ENCODE measurements around the gene C16orf90.

DNA sequence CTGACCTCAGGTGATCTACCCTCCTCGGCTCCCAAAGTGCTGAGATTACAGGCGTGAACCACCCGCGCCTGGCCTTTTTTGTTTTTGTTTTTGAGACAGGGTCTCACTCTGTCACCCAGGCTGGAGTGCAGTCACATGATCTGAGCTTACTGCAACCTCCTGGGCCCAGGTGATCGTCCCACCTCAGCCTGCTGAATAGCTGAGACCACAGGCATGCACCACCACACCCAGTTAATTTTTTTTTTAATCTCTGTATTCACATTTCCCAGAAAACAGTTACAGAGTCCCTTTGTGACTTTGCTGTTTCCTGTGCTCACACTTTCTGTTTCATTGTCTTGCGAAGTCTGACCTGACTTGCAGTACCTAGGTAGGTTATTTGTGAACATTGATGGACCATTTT, 8.2 kb upstream of the C16orf90 start:
- TF ChIP-seq, protein P1, sequence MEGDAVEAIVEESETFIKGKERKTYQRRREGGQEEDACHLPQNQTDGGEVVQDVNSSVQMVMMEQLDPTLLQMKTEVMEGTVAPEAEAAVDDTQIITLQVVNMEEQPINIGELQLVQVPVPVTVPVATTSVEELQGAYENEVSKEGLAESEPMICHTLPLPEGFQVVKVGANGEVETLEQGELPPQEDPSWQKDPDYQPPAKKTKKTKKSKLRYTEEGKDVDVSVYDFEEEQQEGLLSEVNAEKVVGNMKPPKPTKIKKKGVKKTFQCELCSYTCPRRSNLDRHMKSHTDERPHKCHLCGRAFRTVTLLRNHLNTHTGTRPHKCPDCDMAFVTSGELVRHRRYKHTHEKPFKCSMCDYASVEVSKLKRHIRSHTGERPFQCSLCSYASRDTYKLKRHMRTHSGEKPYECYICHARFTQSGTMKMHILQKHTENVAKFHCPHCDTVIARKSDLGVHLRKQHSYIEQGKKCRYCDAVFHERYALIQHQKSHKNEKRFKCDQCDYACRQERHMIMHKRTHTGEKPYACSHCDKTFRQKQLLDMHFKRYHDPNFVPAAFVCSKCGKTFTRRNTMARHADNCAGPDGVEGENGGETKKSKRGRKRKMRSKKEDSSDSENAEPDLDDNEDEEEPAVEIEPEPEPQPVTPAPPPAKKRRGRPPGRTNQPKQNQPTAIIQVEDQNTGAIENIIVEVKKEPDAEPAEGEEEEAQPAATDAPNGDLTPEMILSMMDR (IDR thresholded peaks at IDR 0.05): no peak
- no peak for TF ChIP-seq EZH2 (IDR thresholded peaks at IDR 0.05)

Data from neural progenitor cell (in vitro differentiated cells).